Fibroblast of lung (primary cell): ENCODE measurements around the gene BMERB1.
"Not testable (repeated sequence)": the region's sequence is repeated elsewhere in the genome, so short reads cannot be mapped to it uniquely, and the experiment has no call there.

Source experiments
- EZH2 ChIP-seq: IDR thresholded peaks from 2 replicates; pipeline ENCODE4 v1.5.1; 2012; ENCODE audit warnings: low read length, control low read depth, mild to moderate bottlenecking; ENCODE audit errors: missing control alignments
- TF ChIP-seq, protein P1 (sequence below), 2 donors: IDR thresholded peaks in 1 of 2; conservative IDR thresholded peaks in 1 of 2; 1 replicate in 1 of 2; 2 replicates in 1 of 2; pipeline ENCODE4 v1.5.1; 2011 to 2012; ENCODE audit warnings: low read length in 2 of 2, control low read depth in 1 of 2, inconsistent platforms in 1 of 2, low read depth in 1 of 2, mild to moderate bottlenecking in 1 of 2

DNA sequence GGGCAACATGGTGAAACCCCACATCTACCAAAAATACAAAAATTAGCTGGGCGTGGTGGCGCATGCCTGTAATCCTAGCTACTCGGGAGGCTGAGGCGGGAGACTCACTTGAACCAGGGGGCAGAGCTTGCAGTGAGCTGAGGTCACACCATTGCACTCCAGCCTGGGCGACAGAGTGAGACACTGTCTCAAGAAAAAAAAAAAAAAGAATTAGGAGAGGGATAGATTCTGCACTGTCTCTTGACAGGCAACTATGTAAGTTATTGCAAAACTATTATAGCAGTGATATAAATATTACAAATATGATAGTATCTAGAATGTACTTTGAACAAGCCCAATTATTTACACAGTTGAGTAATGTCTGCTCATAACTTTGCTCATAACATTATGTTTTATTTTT is 7.8 kb downstream of the BMERB1 start:
- TF ChIP-seq, protein P1, sequence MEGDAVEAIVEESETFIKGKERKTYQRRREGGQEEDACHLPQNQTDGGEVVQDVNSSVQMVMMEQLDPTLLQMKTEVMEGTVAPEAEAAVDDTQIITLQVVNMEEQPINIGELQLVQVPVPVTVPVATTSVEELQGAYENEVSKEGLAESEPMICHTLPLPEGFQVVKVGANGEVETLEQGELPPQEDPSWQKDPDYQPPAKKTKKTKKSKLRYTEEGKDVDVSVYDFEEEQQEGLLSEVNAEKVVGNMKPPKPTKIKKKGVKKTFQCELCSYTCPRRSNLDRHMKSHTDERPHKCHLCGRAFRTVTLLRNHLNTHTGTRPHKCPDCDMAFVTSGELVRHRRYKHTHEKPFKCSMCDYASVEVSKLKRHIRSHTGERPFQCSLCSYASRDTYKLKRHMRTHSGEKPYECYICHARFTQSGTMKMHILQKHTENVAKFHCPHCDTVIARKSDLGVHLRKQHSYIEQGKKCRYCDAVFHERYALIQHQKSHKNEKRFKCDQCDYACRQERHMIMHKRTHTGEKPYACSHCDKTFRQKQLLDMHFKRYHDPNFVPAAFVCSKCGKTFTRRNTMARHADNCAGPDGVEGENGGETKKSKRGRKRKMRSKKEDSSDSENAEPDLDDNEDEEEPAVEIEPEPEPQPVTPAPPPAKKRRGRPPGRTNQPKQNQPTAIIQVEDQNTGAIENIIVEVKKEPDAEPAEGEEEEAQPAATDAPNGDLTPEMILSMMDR (conservative IDR thresholded peaks at IDR 0.05 in 1 of 2, IDR thresholded peaks at IDR 0.05 in 1 of 2; ENCODE audit: low read depth in 1 of 2, low read length in 2 of 2): not testable (repeated sequence)
- TF ChIP-seq EZH2: not testable (repeated sequence)
